HG03520 (cell line): ENCODE results near the gene MGLL.

Source experiments
- ATAC-seq: cut with Tn5 transposase; IDR thresholded peaks from one replicate; pipeline ENCODE4 v1.9.1; 2021; ENCODE audit warnings: mild to moderate bottlenecking, moderate library complexity; ENCODE audit not compliant: unreplicated experiment

Gene MGLL

GRCh38 chr3:127835993-127836882, 13.9 kb upstream of the MGLL start:
- peak; percentile 79 for ATAC-seq

GRCh38 chr3:127834771-127835170, 12.5 kb upstream of the MGLL start:
- no peak for ATAC-seq

GRCh38 chr3:127833281-127834032, 11.1 kb upstream of the MGLL start:
- no peak for ATAC-seq

GRCh38 chr3:127831723-127832172, 9.4 kb upstream of the MGLL start:
- ATAC-seq, result no peak

- no peak for ATAC-seq
Observed at GRCh38 chr3:127829537-127829936, 7.2 kb upstream of the MGLL start.

GRCh38 chr3:127827808-127828207, 5.5 kb upstream of the MGLL start:
- no peak for ATAC-seq

- ATAC-seq, result no peak
Observed at GRCh38 chr3:127825756-127826155, 3.4 kb upstream of the MGLL start.

- ATAC-seq, result no peak
Observed at GRCh38 chr3:127824151-127824825, 2.0 kb upstream of the MGLL start.

- ATAC-seq, result no peak
Observed at GRCh38 chr3:127823426-127823857, 1.1 kb upstream of the MGLL start.

GRCh38 chr3:127822682-127823425, 539 bp upstream of the MGLL start:
- no peak for ATAC-seq

- no peak for ATAC-seq
Observed at GRCh38 chr3:127821394-127821793, 921 bp downstream of the MGLL start.

GRCh38 chr3:127820826-127821313, 1.4 kb downstream of the MGLL start:
- no peak for ATAC-seq

- ATAC-seq, result no peak
Observed at GRCh38 chr3:127820221-127820825, 2.0 kb downstream of the MGLL start.

GRCh38 chr3:127819656-127820055, 2.7 kb downstream of the MGLL start:
- ATAC-seq, result no peak

- no peak for ATAC-seq
Observed at GRCh38 chr3:127819086-127819485, 3.2 kb downstream of the MGLL start.

- no peak for ATAC-seq
Observed at GRCh38 chr3:127817406-127817841, 4.9 kb downstream of the MGLL start.

- ATAC-seq, result no peak
Observed at GRCh38 chr3:127816783-127817405, 5.4 kb downstream of the MGLL start.

- no peak for ATAC-seq
Observed at GRCh38 chr3:127815641-127816605, 6.4 kb downstream of the MGLL start.
